ENCODE data around the gene TXNDC17.
"Not testable (repeated sequence)": the region's sequence is repeated elsewhere in the genome, so short reads cannot be mapped to it uniquely, and the experiment has no call there.

The TXNDC17 gene

GRCh38 chr17:6640536-6641246 lies at the start of gene TXNDC17, which contains the start of gene KIAA0753:
TXNDC17 (plus strand) TSS chr17:6641060; CDS start chr17:6641083, 23 bp downstream.
KIAA0753 (minus strand) TSS chr17:6640711; CDS start chr17:6635103, 5,608 bp downstream.
- peak; percentile 95 for DNase-seq

GRCh38 chr17:6591599-6592158 lies 49.2 kb upstream of the TXNDC17 start:
- DNase-seq: no peak

- no peak for DNase-seq
Measured at GRCh38 chr17:6592173-6592572, 48.7 kb upstream of the TXNDC17 start.

- not testable (repeated sequence) for DNase-seq
Measured at GRCh38 chr17:6593371-6593770, 47.5 kb upstream of the TXNDC17 start.

GRCh38 chr17:6596081-6596480 lies 44.8 kb upstream of the TXNDC17 start:
- DNase-seq: no peak

- no peak for DNase-seq
Measured at GRCh38 chr17:6596511-6596910, 44.3 kb upstream of the TXNDC17 start.

- no peak for DNase-seq
Measured at GRCh38 chr17:6596941-6597340, 43.9 kb upstream of the TXNDC17 start.

GRCh38 chr17:6597727-6598126 lies 43.1 kb upstream of the TXNDC17 start:
- DNase-seq: no peak

GRCh38 chr17:6599364-6599763 lies 41.5 kb upstream of the TXNDC17 start:
- no peak for DNase-seq

GRCh38 chr17:6602141-6602540 lies 38.7 kb upstream of the TXNDC17 start:
- DNase-seq: no peak

GRCh38 chr17:6603744-6604325 lies 37.0 kb upstream of the TXNDC17 start:
- DNase-seq: no peak

GRCh38 chr17:6605142-6605541 lies 35.7 kb upstream of the TXNDC17 start:
- DNase-seq: no peak

- no peak for DNase-seq
Measured at GRCh38 chr17:6608321-6608720, 32.5 kb upstream of the TXNDC17 start.

GRCh38 chr17:6610011-6610410 lies 30.8 kb upstream of the TXNDC17 start:
- DNase-seq: no peak

GRCh38 chr17:6611231-6611630 lies 29.6 kb upstream of the TXNDC17 start:
- no peak for DNase-seq

- no peak for DNase-seq
Measured at GRCh38 chr17:6623941-6624340, 16.9 kb upstream of the TXNDC17 start.

GRCh38 chr17:6626616-6627015 lies 14.2 kb upstream of the TXNDC17 start:
- DNase-seq: no peak

- DNase-seq: no peak
Measured at GRCh38 chr17:6627019-6627418, 13.8 kb upstream of the TXNDC17 start.

GRCh38 chr17:6630390-6630789 lies 10.5 kb upstream of the TXNDC17 start:
- DNase-seq: no peak

- DNase-seq: no peak
Measured at GRCh38 chr17:6632530-6632929, 8.3 kb upstream of the TXNDC17 start.

GRCh38 chr17:6633263-6633662 lies 7.6 kb upstream of the TXNDC17 start:
- DNase-seq: no peak

- DNase-seq: no peak
Measured at GRCh38 chr17:6636105-6636504, 4.8 kb upstream of the TXNDC17 start.

GRCh38 chr17:6636616-6637457 lies 4.0 kb upstream of the TXNDC17 start:
- DNase-seq: no peak
